ENCODE data around the gene MED14.
"Not testable (repeated sequence)": the region's sequence is repeated elsewhere in the genome, so short reads cannot be mapped to it uniquely, and the experiment has no call there.

Gene MED14

DNA sequence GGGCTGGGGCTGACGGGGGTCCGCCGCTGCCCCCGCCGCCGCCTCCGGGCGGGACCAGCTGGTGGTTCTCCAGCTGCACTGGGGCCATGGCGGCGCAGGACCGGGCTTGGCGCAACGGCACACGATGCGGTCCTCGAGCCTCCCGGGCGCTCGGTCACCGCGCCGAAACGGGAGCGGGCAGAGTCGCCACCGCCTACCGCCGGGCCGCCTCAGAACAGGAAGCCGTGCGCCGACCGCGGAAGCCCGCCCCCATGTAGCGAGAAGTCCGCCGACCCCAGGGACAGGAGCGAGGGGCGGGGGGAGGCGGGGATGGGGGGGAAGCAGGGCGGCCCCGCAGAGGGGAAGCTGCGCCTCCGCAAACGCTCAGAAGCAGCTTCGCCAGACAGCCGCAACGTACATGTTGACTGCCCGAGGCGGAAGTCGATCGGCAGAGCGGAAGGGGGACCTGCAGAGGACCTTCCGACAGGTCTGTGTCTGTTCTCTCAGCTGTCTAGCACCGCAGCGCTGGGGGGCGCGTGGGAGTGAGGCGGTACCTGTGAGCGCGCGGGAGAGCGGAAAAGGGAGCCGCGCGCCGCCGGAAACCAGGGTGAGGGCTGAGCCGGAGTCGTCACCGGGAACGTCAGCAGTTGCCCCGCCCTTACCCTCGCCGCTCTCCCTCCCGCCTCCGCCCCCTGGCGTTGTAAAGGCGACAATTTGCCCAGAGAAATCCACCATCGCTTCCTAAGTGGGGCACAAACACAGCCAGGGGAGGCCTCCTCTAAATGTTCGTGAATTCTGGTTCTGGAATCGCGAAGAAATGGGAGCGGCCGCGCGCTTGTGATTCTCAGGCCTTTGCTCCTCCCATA lies at the start of gene MED14:
MED14 (minus strand) TSS at position 218 of the 845 bp plus-strand sequence; CDS start at position 88, 130 bp downstream.
- DNase-seq, result peak; percentile 94

DNA sequence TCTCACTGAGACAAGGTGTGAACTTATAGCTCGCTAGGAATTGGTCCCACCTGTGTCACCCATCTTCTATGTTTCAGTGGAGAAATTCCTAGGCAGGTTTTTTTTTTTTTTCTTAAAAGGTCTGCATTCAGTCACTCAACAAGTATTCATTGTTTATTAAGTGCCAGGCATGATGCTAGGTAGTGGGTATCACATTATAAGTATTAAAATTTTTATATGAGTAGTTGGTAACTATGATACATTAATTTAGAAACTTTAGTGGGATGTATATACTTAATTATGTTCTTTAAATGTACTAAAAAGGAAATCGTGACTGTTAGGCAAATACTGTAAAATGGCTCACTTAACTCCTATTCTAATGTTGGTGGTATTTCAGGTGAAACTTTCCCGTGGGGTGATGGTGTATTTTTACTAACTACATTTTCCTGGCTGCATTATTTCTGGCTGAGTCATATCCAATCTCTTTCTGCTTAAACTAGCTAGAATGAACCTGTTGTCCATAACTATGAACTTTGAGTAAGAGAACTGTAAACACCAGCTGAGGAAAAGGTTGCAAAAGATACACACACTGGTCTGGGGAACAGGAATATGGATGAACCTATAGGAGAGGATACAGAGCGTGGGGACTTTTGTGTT lies 49.3 kb upstream of the MED14 start:
- no peak for DNase-seq

DNA sequence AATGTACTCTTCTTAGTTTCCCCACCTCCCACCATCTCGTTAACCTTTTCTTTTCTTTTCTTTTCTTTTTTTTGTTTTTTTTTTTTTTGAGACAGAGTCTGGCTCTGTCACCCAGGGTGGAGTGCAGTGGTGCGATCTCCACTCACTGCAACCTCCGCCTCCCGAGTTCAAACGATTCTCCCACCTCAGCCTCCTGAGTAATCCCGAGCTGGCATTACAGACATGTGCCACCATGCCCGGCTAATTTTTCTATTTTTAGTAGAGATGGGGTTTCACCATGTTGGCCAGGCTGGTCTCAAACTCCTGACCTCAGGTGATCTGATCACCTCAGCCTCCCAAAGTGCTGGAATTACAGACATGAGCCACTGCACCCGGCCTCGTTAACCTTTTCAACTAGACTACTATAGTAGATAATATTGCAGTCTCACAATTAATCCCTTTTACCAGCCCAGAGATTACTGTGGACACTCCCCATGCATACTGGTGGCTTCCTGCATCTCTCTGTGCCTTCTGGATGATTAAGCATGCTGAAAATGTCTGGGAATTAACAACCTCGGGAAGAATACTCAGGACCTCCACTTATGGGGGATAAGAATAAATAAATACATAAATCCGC lies 47.4 kb upstream of the MED14 start:
- not testable (repeated sequence) for DNase-seq

DNA sequence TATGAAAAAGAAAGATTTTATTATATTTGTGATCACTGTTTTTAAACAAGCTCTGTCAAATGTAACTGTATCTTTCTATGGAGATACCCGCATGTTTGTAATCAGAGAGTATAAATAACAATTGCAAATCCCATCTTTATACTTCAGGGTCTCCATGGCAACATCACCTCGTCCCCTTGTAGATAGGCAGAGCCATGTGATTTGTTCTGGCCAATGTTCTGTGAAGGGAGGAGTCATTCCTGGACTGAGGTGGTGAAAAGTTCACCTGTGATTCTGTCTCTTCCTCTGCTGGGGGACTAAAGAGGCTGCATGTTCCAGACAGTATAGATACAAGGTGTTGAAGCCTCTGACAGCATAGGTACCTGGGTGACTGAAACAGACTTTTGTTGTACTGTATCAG lies 45.6 kb upstream of the MED14 start:
- no peak for DNase-seq

DNA sequence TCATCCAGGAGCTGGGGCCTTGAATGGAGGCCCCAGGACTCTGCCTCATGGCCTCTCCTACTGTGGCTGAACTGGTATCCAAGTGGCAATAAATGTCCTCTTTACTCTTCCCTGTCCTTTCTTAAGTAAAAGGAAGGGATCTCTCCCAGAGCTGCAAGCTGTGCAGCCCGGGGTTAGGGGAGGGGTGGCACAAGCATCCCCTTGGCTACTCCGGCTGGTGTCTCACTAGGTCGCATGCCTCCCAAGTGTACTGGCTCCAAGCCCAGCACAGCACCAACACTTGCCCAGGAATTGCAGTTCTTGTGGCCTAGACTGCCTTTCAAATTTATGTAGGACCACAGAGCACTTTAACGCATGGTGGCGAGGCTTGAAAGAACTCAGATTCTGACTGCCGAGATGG lies 44.7 kb upstream of the MED14 start:
- DNase-seq, result no peak

DNA sequence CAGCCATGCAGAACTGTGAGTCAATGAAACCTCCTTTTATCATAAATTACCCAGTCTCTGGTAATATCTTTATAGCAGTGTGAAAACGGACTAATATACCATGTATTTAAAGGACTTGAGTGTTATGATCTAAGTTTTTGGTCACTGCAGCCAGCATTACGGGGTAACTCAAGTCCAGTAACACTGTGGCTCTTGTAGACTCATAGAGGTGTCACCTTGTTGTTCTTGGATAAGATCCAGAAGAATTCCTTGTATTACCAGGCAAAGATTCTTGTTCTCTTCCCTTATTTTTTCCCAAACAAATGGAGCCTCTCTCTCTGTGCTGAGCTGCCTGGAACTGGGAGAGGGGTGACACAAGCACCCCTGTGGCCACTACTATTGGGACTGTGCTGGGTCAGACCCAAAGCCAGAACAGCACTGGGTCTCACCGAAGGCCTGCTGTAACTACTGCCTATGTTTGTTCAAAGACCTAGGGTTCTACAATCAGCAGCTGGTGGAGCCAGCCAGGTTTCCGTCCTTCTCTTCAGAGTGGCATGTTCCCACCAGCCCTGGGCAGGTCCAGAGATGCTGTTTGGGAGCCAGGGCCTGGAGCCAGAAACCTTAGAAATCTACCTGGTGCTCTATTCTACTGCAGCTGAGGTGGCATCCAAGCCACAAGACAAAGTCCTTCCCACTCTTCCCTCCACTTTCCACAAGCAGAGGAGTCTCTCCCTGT lies 43.7 kb upstream of the MED14 start:
- no peak for DNase-seq

DNA sequence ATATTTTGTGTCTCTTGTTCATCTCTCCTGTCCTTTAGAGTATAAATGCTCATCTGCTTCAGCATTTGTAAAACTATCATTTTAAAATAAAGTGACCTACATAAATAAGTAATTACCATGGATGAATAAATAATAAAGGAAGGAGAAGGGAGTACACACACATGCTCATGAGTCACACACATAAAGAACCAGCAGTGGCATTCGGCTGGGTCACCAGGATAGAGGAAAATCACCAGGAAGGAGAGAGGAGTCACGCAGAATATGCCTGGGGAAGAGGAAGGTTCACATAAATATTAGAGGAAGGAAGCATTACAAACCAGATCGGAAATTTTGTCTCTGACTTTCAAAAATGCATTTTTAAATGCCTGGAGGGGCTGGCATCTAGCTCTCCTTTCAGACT lies 38.5 kb upstream of the MED14 start:
- DNase-seq, result no peak

DNA sequence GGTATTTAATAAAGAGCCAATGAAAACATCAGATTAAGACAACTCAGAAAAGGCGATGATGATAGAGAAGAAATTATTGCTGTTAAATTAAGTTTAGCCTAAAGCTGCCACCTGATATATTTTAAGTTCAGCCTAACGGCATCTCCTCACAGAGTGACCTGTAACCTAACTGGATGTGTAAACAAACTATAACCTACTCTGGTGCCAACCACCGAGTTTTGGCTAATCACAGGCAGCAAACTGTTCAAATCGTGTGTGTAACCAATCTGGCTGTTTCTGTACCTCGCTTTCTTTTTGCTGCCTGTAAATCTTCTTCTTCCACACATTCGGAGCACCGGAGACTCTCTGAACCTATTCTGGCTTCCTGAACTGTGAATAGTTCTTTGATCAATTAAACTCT lies 37.8 kb upstream of the MED14 start:
- DNase-seq, result no peak

DNA sequence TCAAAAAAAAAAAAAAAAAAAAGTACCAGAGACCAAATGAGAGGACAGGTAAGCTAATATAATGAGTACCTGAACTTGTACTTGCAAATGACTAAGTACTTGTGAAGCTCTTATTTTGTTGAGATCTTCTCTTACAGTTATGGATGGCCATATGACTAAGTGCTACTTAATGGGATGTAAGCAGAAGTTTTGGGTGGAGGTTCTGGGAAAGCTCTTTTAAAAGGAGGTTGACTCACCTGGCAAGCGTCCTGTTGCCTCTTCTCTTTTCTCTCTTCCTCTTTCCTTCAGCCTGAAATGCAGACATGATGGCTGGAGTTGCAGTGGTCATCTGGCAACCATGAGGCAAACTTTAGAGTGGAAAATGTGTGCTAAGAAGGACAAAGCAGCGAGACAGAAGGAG lies 36.9 kb upstream of the MED14 start:
- no peak for DNase-seq

DNA sequence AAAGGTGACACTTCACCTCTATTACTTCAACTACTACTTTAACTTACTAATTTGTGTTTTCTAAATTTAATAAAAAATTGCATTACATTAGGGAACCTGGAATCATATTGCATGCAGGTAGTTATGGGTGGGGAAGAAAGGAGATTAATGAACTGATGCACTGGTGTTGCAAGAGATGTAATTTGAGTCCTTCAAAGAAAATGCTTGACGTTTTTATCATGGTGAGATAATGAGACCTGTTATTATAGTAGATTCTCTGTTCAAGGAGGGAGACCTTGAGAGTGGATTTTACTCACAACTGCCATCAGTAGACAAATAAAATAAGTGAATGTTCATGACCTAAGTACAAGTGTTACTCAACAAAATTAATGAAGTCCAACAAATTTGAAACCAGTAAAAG lies 26.4 kb upstream of the MED14 start:
- DNase-seq, result no peak

DNA sequence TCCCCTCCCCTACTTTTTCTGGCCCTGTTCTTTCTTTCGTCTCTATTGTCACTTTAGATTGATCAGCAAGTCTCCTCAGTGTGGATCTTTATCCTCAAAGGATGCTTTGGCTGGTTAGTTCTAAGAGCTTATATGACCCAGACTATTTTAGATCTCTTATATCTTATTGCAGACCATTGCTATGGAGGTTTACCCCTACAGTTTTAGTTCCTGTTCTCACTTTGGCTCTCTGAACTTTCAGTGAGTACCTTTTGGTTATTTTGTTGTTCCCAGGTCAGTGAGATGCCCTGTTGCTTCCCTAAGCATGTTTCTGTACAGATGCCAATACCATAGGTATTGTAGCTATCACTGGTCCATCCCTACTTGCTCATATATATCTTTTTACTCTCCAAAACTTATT lies 24.0 kb upstream of the MED14 start:
- no peak for DNase-seq

DNA sequence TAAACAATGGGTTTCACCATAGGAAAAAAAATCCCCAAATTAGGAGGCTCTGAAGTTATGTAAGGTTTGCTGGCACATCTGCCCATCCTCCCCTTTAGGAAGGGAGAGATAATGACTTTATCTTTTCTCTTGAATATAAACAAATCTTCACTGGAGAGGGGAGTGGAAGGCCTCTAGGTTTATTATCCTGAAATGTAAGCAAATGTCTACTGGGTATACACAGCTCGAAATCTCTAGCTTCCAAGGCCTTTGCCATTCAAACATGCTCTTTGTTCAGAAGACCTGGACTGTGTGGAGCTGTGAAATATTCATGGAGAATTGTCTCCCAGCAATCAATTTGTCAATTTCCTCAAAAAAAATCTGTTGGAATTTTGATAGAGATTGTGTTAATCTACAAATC lies 21.7 kb upstream of the MED14 start:
- DNase-seq, result no peak

DNA sequence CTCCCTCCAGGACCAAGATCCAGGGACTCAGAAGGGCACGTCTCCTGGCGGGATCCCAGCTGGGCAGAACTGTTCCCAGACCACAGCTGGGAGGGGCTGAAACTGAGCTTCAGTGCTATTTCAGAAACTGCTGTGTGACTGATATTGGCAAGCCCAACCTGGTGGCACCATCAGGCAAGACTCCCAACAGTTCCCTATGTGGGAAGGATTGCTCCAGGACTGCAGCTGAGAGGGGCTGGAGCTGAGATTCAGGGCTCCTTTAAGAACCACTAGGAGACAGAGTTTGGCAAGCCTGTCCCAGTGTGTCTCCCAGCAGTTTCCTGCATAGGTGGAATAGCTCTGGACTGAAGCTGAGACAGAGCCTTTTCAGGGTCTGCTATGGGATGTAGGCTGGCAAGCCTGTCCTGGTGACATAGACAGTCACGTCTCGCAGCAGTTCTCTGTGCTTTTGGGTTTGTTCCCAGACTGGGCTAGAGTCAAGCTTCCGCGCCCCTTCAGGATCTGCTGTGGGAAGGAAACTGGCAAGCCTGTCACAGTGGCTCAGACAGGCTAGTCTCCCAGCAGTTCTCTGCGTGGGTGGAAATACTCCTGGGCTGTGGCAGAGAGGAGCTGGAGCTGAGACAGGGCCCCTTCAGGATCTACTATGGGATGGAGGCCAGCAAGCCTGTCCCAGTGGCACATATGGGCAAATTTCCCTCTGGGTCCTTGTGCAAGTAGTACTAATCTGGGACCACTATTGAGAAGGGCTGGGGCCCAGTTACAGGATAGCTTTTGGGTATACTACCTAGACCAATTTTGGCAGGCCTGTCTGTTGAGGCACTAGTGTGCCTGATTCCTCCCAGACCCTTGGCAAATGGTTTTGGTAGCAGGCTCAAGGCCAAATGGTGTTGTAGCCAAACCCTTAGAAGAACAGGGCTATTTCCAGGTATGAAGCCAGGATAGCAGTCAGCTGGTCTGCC lies 20.2 kb upstream of the MED14 start:
- peak; percentile 64 for DNase-seq

DNA sequence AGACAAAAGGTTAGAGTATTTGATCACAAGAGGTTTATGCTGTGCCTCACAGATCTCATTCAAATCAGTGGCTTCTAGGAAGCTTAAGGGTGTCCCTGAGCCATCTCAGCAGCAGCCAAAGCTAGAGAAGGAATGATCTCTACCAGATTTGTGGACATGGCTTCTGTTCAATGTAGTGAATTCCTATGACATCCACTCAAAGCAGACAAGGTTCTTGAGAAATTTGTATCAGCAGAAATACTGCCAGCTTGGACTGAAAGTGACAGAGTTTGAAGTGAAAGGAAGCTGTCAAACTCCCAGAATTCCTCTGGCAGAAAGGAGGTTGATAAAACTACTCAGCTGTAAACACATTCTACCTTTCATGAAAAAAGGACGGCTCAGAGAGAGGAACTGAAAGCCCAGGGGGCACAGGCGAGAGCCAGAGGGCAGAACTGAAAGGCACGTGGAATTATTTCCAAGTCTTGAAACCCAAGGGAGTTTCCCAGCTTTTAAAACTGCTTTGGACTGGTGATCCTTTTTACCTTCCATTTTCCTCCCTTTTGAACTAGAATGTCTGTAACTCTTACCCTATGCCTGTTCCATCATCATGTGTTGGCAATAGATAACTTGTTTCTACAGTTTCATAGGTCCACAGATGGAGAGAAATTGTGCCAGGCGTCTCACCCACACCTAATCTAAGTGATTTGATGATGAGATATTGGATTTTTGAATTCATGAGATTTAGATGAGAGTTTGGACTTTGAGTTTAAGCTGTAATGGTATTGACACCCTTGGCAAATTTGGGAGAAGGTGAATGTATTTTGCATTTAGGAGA lies 14.5 kb upstream of the MED14 start:
- no peak for DNase-seq

DNA sequence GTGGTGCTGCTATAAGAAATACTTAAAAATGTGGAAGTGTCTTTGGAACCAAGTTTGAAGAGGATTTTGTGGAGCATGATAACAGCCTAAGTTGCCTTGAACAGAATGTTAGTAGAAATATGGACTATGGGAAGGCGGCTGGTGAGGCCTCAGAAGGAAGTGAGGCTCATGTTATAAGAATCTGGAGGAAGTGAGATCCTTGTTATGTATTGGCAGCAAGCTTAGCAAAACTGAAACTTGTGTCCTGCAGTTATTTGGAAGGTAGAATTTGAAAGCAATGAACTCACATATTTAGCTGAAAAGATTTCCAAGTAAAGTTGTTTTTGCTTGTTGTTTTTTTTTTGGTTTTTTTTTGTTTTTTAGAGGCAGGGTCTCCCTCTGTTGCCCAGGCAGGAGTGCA lies 13.6 kb upstream of the MED14 start:
- no peak for DNase-seq

DNA sequence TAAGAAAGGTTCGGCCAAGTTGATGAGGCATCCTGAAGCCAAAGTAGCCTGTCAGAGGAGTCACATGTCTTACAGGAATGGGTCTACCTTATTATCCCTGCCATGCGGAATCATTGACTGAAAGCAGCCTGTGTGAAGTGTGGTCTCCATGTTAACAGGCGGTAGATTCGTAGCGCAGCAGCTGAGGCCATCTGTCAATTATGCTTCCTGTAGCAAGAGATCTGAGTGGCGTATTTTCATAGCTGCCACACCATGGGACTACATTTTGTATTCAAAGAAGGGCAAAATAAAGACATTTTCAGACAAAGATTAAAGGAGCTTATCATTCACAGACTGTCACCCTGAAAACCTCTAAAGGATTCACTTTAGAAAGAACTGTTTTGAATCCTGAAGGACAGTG lies 11.2 kb upstream of the MED14 start:
- DNase-seq, result no peak

DNA sequence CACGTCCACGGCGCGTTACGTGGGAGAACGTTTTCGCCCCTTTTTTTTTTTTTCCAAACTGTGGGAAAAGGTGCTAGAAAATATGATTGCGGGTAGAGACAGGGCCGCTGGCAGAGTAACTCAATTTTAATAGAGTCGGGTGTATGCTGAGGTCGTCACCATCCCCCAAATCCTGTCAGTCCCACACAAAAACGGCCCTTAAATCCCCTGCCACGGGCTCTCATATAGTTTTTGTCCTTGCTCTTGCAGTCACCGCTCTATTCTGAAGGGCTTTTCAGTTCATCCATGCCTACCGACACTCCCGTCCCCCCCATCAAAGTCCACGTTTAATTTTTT lies 796 bp upstream of the MED14 start:
- DNase-seq, result no peak

DNA sequence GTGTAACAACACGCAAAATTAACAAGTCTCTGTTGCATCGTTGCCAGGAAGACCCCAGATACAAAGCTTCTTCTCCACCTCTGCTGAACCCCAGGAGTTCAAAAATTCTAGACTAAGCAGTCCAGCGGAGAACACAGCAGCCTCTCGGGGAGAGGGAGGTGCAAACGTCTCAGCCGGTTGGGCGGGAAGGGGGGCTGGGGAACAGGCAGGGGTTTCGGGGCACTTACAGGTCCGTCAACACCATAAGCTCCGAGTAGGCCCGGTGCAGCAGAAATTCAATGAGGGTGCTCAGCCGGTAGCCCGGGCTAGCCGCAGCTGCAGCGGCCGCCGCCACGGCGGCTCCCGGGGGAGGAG lies 394 bp downstream of the MED14 start:
- peak; percentile 56 for DNase-seq

DNA sequence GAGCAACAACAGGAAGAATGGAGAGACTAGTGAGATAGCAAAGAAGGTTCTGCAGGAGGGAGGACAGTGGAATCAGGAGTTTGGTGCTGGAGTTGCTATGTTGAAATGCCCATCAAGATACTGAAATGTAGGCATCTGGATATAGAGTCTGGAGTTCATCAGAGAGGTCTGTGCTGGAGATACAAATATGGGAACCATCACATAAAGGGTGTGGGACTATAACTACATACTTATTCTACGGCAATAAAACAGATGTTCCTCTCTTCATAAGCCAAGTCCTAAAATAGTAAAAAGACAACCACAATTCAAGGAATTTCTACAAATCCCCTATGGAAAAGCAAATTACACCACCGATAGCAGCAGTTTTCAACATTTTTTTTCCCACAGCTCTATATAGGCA lies 1.6 kb downstream of the MED14 start:
- DNase-seq, result no peak

DNA sequence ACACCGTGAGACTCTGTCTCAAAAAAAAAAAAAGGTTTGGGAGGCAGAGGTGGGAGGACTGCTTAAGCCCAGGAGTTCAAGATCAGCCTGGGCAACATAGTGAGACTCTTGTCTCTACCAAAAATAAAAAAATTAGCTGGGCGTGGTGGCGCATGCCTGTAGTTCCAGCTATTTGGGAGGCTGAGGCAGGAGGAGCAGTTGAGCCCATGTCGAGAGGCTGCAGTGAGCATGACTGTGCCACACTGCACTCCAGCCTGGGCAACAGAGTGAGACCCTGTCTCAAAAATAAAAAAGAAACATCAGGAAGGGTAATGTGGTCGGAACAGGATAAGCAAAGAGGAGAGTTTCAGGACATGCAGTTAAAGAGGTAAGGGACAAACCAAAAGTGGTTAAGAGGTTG lies 2.8 kb downstream of the MED14 start:
- DNase-seq, result not testable (repeated sequence)

All from femur (tissue), 1 donor.